CD14-positive monocyte (primary cell): Measurements from ENCODE around the gene DCAF12. TPM values are rescaled to one million over a fixed set of nuclear protein-coding genes. Genes with fewer than 3 reads are reported as not detected.
A peak's percentile ranks its signal among the peaks of the same experiment; 100 is the strongest.

Experiments
- DNase-seq, 3 donors: peaks; one replicate each; pipeline ENCODE4 v3.0.0-alpha.2; 2011 to 2022
- H2AFZ ChIP-seq: 2 replicates; pipeline ENCODE4 v1.6.0; 2012; ENCODE audit warnings: mild to moderate bottlenecking, low read depth, low read length, inconsistent platforms; ENCODE audit not compliant: insufficient read depth, poor library complexity, severe bottlenecking
- H3K27ac ChIP-seq, 2 donors: 1 replicate in 1 of 2; 2 replicates in 1 of 2; pipeline ENCODE4 v1.5.1; 2012 to 2013; ENCODE audit warnings: low read length in 2 of 2, control low read depth in 1 of 2, inconsistent platforms in 1 of 2, low read depth in 1 of 2, mild to moderate bottlenecking in 1 of 2
- H3K27me3 ChIP-seq, 2 donors: one replicate each; pipeline versions ENCODE4 v1.6.0 to v1.6.1; 2011 to 2013; ENCODE audit warnings: low read length in 2 of 2; ENCODE audit not compliant: control insufficient read depth in 2 of 2, insufficient read depth in 2 of 2
- H3K36me3 ChIP-seq, 2 donors: replicated peaks in 1 of 2; 1 replicate in 1 of 2; 2 replicates in 1 of 2; pipeline versions ENCODE4 v1.5.1 to v1.6.1; 2012 to 2013; ENCODE audit warnings: low read length in 2 of 2, control low read depth in 1 of 2, inconsistent platforms in 1 of 2, mild to moderate bottlenecking in 1 of 2; ENCODE audit not compliant: insufficient read depth in 2 of 2, control insufficient read depth in 1 of 2
- H3K4me1 ChIP-seq, 2 donors: 1 replicate in 1 of 2; 2 replicates in 1 of 2; pipeline versions ENCODE4 v1.5.1 to v1.6.1; 2012 to 2013; ENCODE audit warnings: low read length in 2 of 2, control low read depth in 1 of 2, inconsistent platforms in 1 of 2, mild to moderate bottlenecking in 1 of 2, moderate library complexity in 1 of 2; ENCODE audit not compliant: insufficient read depth in 2 of 2, control insufficient read depth in 1 of 2
- H3K4me2 ChIP-seq: replicated peaks from 2 replicates; pipeline ENCODE3; 2012; ENCODE audit warnings: low read length, moderate library complexity, mild to moderate bottlenecking; ENCODE audit not compliant: poor library complexity, severe bottlenecking; ENCODE audit errors: extremely low read depth
- H3K4me3 ChIP-seq, 3 experiments: fragments of 200-600 bp in 1 of 3; sonication (generic) in 1 of 3; replicated peaks in 1 of 3; 1 replicate in 2 of 3; 2 replicates in 1 of 3; pipeline ENCODE4 v1.5.1; 2011 to 2013; ENCODE audit warnings: low read length in 3 of 3, mild to moderate bottlenecking in 3 of 3, control low read depth in 2 of 3, low read depth in 2 of 3, inconsistent platforms in 1 of 3, moderate library complexity in 1 of 3
- H3K79me2 ChIP-seq: 2 replicates; pipeline ENCODE4 v1.6.0; 2012; ENCODE audit warnings: mild to moderate bottlenecking, control low read depth, inconsistent platforms, low read length, moderate library complexity; ENCODE audit not compliant: insufficient read depth
- H3K9ac ChIP-seq: 2 replicates; pipeline ENCODE4 v1.6.0; 2017; ENCODE audit warnings: low read length, mild to moderate bottlenecking; ENCODE audit not compliant: insufficient read depth, poor library complexity, severe bottlenecking
- H3K9me3 ChIP-seq, 2 donors: replicated peaks in 1 of 2; 1 replicate in 1 of 2; 2 replicates in 1 of 2; pipeline versions ENCODE4 v1.5.1 to v1.6.1; 2012 to 2013; ENCODE audit warnings: low read length in 2 of 2, control low read depth in 1 of 2; ENCODE audit not compliant: control insufficient read depth in 1 of 2, insufficient read depth in 1 of 2
- H4K20me1 ChIP-seq: 2 replicates; pipeline ENCODE4 v1.6.0; 2012; ENCODE audit warnings: mild to moderate bottlenecking, low read length, control low read depth, moderate library complexity; ENCODE audit not compliant: insufficient read depth
- H3K27ac Mint-ChIP-seq, 7 donors: one replicate each; pipeline ENCODE4 v1.8.0; 2020; ENCODE audit warnings: mild to moderate bottlenecking in 7 of 7, mixed read lengths in 7 of 7, moderate library complexity in 6 of 7, inconsistent platforms in 2 of 7
- H3K27me3 Mint-ChIP-seq, 3 donors: one replicate each; pipeline ENCODE4 v1.8.0; 2021 to 2022; ENCODE audit warnings: low read depth in 3 of 3, mild to moderate bottlenecking in 3 of 3, mixed read lengths in 3 of 3, moderate library complexity in 3 of 3, inconsistent platforms in 1 of 3
- H3K36me3 Mint-ChIP-seq, 2 donors: one replicate each; pipeline ENCODE4 v1.8.0; 2020; ENCODE audit warnings: mixed read lengths in 2 of 2, inconsistent platforms in 1 of 2, mild to moderate bottlenecking in 1 of 2
- H3K4me1 Mint-ChIP-seq: one replicate; pipeline ENCODE4 v1.8.0; 2020; ENCODE audit warnings: mild to moderate bottlenecking, mixed read lengths
- H3K4me3 Mint-ChIP-seq, 2 donors: one replicate each; pipeline ENCODE4 v1.8.0; 2020; ENCODE audit warnings: mild to moderate bottlenecking in 2 of 2, mixed read lengths in 2 of 2, moderate library complexity in 1 of 2
- H3K9me3 Mint-ChIP-seq, 7 donors: one replicate each; pipeline ENCODE4 v1.8.0; 2020 to 2022; ENCODE audit warnings: mixed read lengths in 7 of 7, mild to moderate bottlenecking in 6 of 7, moderate library complexity in 6 of 7, inconsistent platforms in 2 of 7
- WGBS: methylation state at CpG from one replicate; pipeline ENCODE4 v1.1.5; 2013; ENCODE audit warnings: missing lambda C conversion rate; ENCODE audit not compliant: insufficient coverage; 5-methylcytosine and 5-hydroxymethylcytosine counted together
- intact Hi-C, 2 donors: fragments of 100-400 bp; cut with micrococcal nuclease; formaldehyde crosslinking; loops; one replicate each; pipeline versions ENCODE4 v1.15.0 to v1.15.1; 2023
- polyA plus RNA-seq, 3 donors: library from polyadenylated mRNA; depleted of rRNA in 1 of 3; unstranded in 2 of 3; stranded (reverse) in 1 of 3; fragments of 300-500 nt in 2 of 3; fragments of >200 nt in 1 of 3; fragmentation: Illumina TruSeq in 2 of 3; gene quantifications; 1 replicate in 2 of 3; 2 replicates in 1 of 3; pipeline ENCODE4 v1.2.3, GENCODE V29; 2012 to 2021
- TF ChIP-seq, protein P1 (sequence below): fragments of 200-600 bp; IDR thresholded peaks from one replicate; pipeline ENCODE4 v1.8.0; 2022; ENCODE audit warnings: antibody characterized with exemption, mild to moderate bottlenecking

The DCAF12 gene
- polyA plus RNA-seq, 3 donors = 14.6 to 35.5 (median 22.4) TPM

DNA sequence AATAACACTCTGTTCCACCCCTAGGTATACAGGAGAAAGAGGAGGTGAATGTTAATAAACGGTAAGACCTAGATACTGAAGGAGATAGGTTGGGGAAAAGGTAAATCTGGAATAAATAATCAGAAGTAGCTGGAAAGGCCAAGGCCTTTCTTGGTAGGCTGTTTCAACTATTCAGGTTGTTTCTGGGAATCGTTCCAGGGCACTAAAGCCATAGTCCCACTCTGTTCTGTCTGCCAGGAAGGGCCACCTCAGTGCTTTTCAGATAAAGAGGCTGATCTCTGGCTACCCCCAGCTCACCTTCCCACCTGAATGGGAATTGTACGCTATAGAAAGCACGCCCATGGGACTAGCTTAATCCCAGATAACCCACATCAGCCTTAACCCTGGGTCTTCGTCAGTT is 32.9 kb downstream of the DCAF12 start:
- Mint-ChIP-seq H3K27me3 (peaks cover 0 to 1% (median 0%) of the 10 kb centered on the region in 3 donors), H3K4me3 (no peak overlapping the region), H3K27ac (no peak overlapping the region), H3K4me1 (no peaks in the 10 kb centered on the region), H3K9me3 (no peaks in the 10 kb centered on the region), H3K36me3 (peaks cover 85 to 99% of the 10 kb centered on the region in 2 donors)
- Histone ChIP-seq H3K27ac (peak overlapping the region in 1 of 2 donors; percentile 14), H3K79me2 (no peaks in the 10 kb centered on the region), H3K4me3 (no peak overlapping the region), H2AFZ (no peak overlapping the region), H3K27me3 (no peaks in the 10 kb centered on the region), H3K9me3 (no peaks in the 10 kb centered on the region), H4K20me1 (peaks cover 85% of the 10 kb centered on the region), H3K9ac (no peak overlapping the region), H3K4me1 (no peaks in the 10 kb centered on the region), H3K36me3 (peaks cover 86 to 100% of the 10 kb centered on the region in 2 donors), H3K4me2 (no peak overlapping the region)
- TF ChIP-seq, protein P1, sequence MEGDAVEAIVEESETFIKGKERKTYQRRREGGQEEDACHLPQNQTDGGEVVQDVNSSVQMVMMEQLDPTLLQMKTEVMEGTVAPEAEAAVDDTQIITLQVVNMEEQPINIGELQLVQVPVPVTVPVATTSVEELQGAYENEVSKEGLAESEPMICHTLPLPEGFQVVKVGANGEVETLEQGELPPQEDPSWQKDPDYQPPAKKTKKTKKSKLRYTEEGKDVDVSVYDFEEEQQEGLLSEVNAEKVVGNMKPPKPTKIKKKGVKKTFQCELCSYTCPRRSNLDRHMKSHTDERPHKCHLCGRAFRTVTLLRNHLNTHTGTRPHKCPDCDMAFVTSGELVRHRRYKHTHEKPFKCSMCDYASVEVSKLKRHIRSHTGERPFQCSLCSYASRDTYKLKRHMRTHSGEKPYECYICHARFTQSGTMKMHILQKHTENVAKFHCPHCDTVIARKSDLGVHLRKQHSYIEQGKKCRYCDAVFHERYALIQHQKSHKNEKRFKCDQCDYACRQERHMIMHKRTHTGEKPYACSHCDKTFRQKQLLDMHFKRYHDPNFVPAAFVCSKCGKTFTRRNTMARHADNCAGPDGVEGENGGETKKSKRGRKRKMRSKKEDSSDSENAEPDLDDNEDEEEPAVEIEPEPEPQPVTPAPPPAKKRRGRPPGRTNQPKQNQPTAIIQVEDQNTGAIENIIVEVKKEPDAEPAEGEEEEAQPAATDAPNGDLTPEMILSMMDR = no peak
- WGBS = 100% methylated on average over 5 of the region's 5 CpGs
- DNase-seq = no peak
- intact Hi-C loops = no loop called here

DNA sequence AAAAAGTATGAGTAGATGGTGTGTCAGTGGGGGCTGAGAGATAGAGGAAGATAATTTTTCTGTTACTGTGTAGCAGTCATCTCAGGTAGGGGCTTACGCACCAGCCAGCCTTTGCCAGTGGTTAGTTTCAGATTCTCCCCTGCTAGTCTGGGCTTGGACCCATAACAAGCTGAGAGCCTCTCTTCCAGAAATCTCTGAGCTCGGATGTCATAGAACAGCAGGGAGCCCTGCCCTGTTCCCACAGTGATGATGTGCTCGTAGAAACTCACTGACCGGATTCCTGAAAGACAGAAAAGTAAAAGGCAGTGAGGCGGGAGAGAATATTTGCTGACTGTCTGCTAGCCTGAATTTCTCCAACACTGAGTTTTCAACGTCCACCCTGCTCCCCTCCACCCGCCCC is 37.2 kb downstream of the DCAF12 start:
- H3K27ac Mint-ChIP-seq = peak overlapping the region in 1 of 7 donors; percentile 54

More for the DNA sequence above, 37.2 kb downstream of the DCAF12 start:
- no peak for DNase-seq
- TF ChIP-seq, protein P1 = no peak
- Histone ChIP-seq H3K27me3 (no peaks in the 10 kb centered on the region), H2AFZ (no peak overlapping the region), H3K9me3 (no peaks in the 10 kb centered on the region), H3K27ac (no peak overlapping the region), H3K4me1 (no peaks in the 10 kb centered on the region), H3K9ac (no peak overlapping the region), H3K4me3 (no peak overlapping the region), H3K4me2 (no peak overlapping the region), H3K36me3 (peaks cover 81 to 94% of the 10 kb centered on the region in 2 donors), H3K79me2 (no peaks in the 10 kb centered on the region), H4K20me1 (peaks cover 86% of the 10 kb centered on the region)
- WGBS = 90% methylated on average over 3 of the region's 7 CpGs
- intact Hi-C loops = no loop called here
- H3K4me3 Mint-ChIP-seq = no peak overlapping the region
- H3K9me3 Mint-ChIP-seq = no peaks in the 10 kb centered on the region
- H3K27me3 Mint-ChIP-seq = no peaks in the 10 kb centered on the region
- peaks cover 81 to 95% of the 10 kb centered on the region in 2 donors for H3K36me3 Mint-ChIP-seq
- no peaks in the 10 kb centered on the region for H3K4me1 Mint-ChIP-seq
